Measurements from ENCODE around the gene CFAP74. TPM values are rescaled to one million over a fixed set of nuclear protein-coding genes. Genes with fewer than 3 reads are reported as not detected.
"Not testable (repeated sequence)": the region's sequence is repeated elsewhere in the genome, so short reads cannot be mapped to it uniquely, and the experiment has no call there.

Gene CFAP74
- total RNA-seq, 1 donor from 2014 or later, result not detected

DNA sequence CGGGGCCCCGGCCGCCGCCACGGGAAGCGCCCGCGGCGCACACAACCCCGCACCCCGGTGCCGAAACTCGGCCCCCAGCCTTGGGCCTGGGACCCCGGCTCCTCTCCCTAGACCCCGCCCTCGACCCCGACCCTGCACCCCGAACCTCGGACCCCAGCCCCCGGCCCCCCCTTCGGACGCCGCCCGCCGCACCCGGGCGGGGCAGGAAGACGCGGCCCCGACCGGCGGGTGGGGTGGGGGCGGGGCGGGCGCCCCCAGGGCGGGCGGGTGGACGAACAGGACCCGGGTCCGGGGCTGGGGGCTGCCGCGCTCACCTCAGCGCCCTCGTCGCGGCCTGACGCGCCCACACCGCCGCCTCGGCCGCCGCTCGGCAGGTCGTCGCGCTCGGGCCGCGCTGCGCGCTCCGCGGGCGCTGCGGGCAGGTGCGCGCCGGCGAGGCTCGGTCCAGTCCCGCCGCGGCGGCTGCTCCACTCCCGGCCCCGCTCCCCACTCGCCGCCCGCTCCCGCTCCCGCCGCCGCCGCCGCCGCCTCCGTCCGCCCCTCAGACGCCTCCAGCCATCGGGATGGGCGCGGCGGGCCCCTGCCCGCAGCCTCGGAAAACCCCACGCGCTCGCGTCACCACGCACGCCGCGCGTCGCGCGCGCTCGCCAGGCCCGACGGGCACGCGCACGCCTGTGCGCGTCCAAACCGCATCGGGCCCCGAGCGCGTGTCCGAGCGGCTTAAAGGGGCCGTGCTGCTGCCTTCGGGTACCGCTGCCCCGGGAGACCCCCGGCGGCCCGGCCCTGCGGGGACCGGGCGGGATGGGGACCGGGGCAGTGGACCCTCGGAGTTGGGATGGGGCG lies 112.9 kb downstream of the CFAP74 start, which contains the start of gene GNB1:
Gene GNB1 (minus strand): TSS at position 582 of the 843 bp plus-strand sequence. CDS start 65,634 bp downstream, outside the sequence.
- no peaks in the 10 kb centered on the region for H3K9me3 Mint-ChIP-seq
- H3K4me1 Mint-ChIP-seq, result peaks cover 66% of the 10 kb centered on the region
- peaks cover 13% of the 10 kb centered on the region for H3K36me3 Mint-ChIP-seq (ENCODE audit: low read depth)
- H3K27ac Mint-ChIP-seq, result peak within 1 kb of the TSS; percentile 95
- H3K27me3 Mint-ChIP-seq, result no peaks in the 10 kb centered on the region
- intact Hi-C loops (cut with micrococcal nuclease), result loop anchor here (1.0 to 10.0 kb wide), 5 partner anchors 16 to 586 kb away; partner anchors contain the start of genes ACAP3 and PUSL1
- ATAC-seq (ENCODE audit: low read depth), result peak; percentile 59
- TF ChIP-seq, protein P1, sequence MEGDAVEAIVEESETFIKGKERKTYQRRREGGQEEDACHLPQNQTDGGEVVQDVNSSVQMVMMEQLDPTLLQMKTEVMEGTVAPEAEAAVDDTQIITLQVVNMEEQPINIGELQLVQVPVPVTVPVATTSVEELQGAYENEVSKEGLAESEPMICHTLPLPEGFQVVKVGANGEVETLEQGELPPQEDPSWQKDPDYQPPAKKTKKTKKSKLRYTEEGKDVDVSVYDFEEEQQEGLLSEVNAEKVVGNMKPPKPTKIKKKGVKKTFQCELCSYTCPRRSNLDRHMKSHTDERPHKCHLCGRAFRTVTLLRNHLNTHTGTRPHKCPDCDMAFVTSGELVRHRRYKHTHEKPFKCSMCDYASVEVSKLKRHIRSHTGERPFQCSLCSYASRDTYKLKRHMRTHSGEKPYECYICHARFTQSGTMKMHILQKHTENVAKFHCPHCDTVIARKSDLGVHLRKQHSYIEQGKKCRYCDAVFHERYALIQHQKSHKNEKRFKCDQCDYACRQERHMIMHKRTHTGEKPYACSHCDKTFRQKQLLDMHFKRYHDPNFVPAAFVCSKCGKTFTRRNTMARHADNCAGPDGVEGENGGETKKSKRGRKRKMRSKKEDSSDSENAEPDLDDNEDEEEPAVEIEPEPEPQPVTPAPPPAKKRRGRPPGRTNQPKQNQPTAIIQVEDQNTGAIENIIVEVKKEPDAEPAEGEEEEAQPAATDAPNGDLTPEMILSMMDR (IDR thresholded peaks at IDR 0.05), result no peak
- ChIA-PET CTCF (interaction anchor here (1.1 to 1.2 kb wide), 2 partner anchors 15 to 102 kb away, joined by 3 to 5 read pairs; no protein-coding TSS in a partner anchor), POLR2A (interaction anchor here (0.5 to 2.1 kb wide), 10 partner anchors 15 to 746 kb away, joined by 3 to 17 read pairs (median 4); no protein-coding TSS in a partner anchor)
- peak; percentile 96 for DNase-seq
- H3K4me3 Mint-ChIP-seq, result peak within 1 kb of the TSS; percentile 86

DNA sequence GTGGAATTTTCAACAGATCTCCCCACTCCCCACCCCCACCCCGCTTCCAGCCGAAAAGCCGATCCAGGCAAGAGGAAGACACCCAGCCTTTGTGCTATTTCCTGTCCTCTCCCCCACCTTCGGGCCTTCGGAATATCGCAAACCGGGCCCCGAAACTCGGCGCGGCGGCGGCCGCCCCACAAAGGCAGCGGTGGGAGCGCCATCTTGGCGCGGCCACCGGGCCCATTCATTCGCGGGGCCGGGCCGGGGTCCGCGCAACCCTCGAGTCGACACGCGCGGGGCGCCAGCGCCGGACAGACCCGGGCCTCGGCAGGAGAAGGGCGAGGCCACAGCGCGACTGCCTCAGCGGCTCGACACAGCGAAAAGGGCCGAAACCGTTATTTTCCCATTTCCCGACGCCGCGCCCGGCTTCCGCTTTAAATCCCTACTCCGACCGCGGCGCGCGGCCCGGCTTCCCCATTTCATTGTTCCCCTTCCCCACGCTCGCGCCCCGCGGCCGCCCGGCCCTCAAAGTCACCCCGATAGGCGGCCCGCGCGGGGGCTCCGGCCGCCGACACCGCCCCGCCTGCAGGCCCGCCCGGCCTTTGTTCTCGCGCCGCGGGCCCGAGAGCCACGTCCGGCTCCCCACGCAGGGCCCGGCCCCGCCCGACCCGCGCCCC lies 113.6 kb downstream of the CFAP74 start:
- ATAC-seq (ENCODE audit: low read depth) (peak; percentile 32), DNase-seq (peak; percentile 68)
- intact Hi-C loops (cut with micrococcal nuclease), result loop anchor here (2.0 to 10.0 kb wide), 2 partner anchors 55 to 585 kb away; partner anchors contain the start of genes ACAP3 and PUSL1
- TF ChIP-seq, protein P1 (IDR thresholded peaks at IDR 0.05), result no peak
- Mint-ChIP-seq H3K36me3 (ENCODE audit: low read depth) (peaks cover 13% of the 10 kb centered on the region), H3K4me3 (peak overlapping the region; percentile 84), H3K27me3 (no peaks in the 10 kb centered on the region), H3K4me1 (peaks cover 58% of the 10 kb centered on the region), H3K9me3 (no peaks in the 10 kb centered on the region), H3K27ac (peak overlapping the region; percentile 82)
- ChIA-PET CTCF (interaction anchor here (0.6 kb wide), 1 partner anchor 857 kb away, joined by 3 read pairs; no protein-coding TSS in a partner anchor), POLR2A (interaction anchor here (0.6 to 1.9 kb wide), 3 partner anchors 21 to 851 kb away, joined by 3 to 7 read pairs (median 5); no protein-coding TSS in a partner anchor)

DNA sequence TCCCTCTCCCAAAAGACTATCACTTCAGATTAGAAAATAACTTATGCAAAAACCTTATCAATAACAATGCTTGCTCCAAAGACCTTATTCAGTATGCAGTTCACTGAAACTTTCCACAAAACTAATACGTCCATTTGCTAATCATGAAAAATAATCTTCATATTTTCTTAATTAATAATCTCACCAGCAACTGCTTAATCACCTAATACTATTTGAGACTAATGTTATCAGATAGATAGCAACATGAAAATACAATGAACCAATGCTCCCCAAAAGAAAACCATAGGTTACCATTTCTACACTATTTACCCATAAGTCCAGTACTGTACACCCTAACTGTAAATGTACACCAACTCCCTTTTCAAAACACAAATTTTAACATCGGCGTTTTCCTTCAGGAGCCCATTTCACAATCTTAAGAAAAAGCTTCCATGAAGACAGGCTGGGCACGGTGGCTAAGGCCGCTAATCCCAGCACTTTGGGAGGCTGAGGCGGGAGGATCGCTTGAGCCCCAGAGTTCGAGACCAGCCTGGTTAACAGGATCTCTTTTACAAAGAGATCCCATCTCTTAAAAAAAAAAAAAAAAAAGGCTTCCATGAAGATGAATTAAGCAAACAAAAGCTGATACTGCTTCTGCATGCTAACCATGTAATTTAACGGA lies 114.4 kb downstream of the CFAP74 start:
- no peaks in the 10 kb centered on the region for H3K9me3 Mint-ChIP-seq
- ChIA-PET CTCF (interaction anchor here (0.6 to 1.0 kb wide), 2 partner anchors 17 to 856 kb away, joined by 3 read pairs; no protein-coding TSS in a partner anchor), POLR2A (interaction anchor here (0.6 to 3.4 kb wide), 5 partner anchors 19 to 850 kb away, joined by 3 to 15 read pairs (median 5); no protein-coding TSS in a partner anchor)
- no peak for DNase-seq
- H3K27ac Mint-ChIP-seq, result peak overlapping the region; percentile 75
- no peaks in the 10 kb centered on the region for H3K27me3 Mint-ChIP-seq
- intact Hi-C loops (cut with micrococcal nuclease), result no loop called here
- TF ChIP-seq, protein P1 (IDR thresholded peaks at IDR 0.05), result no peak
- peaks cover 53% of the 10 kb centered on the region for H3K4me1 Mint-ChIP-seq
- no peak for ATAC-seq (ENCODE audit: low read depth)
- peaks cover 15% of the 10 kb centered on the region for H3K36me3 Mint-ChIP-seq (ENCODE audit: low read depth)
- H3K4me3 Mint-ChIP-seq, result peak overlapping the region; percentile 84

DNA sequence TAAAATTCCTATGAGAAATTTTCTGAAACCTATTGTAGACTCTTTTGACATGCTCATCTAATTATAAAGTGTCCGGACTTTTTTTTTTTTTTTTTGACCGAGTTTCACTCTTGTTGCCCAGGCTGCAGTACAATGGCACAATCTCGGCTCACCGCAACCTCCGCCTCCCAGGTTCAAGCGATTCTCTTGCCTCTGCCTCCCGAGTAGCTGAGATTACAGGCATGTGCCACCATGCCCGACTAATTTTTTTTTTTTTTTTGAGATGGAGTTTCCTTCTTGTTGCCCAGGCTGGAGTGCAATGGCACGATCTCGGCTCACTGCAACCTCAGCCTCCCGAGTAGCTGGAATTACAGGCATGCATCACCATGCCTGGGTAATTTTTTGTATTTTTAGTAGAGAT lies 119.7 kb downstream of the CFAP74 start:
- H3K27ac Mint-ChIP-seq; CTCF ChIA-PET; H3K4me3 Mint-ChIP-seq; H3K27me3 Mint-ChIP-seq; ATAC-seq (ENCODE audit: low read depth); intact Hi-C loops (cut with micrococcal nuclease); DNase-seq; H3K9me3 Mint-ChIP-seq: not testable (repeated sequence)
- H3K36me3 Mint-ChIP-seq (ENCODE audit: low read depth), result peaks cover 19% of the 10 kb centered on the region
- POLR2A ChIA-PET, result interaction anchor here (0.5 to 0.7 kb wide), 7 partner anchors 9 to 741 kb away, joined by 3 to 6 read pairs (median 5); no protein-coding TSS in a partner anchor
- peaks cover 74% of the 10 kb centered on the region for H3K4me1 Mint-ChIP-seq

All from activated B cell treated with CpG ODN at 0.5 μM for 24 hours (primary cell).